Measurements from ENCODE around the gene C9orf50.

- TF ChIP-seq CTCF (IDR thresholded peaks at IDR 0.05; ENCODE audit: insufficient read depth, low read length, poor library complexity, severe bottlenecking): no peak
- TF ChIP-seq EZH2phosphoT487 (conservative IDR thresholded peaks at IDR 0.05; ENCODE audit: low read length): no peak
Measured at GRCh38 chr9:129633848-129634247, 12.9 kb upstream of the C9orf50 start.

Measured in SU-DHL-6 (cell line).